HG02588 (cell line): ENCODE results near the gene NHLH2.

Source experiments
- ATAC-seq: cut with Tn5 transposase; IDR thresholded peaks from one replicate; pipeline ENCODE4 v1.9.1; 2021; ENCODE audit warnings: mild to moderate bottlenecking, moderate library complexity; ENCODE audit not compliant: unreplicated experiment

Gene NHLH2

DNA sequence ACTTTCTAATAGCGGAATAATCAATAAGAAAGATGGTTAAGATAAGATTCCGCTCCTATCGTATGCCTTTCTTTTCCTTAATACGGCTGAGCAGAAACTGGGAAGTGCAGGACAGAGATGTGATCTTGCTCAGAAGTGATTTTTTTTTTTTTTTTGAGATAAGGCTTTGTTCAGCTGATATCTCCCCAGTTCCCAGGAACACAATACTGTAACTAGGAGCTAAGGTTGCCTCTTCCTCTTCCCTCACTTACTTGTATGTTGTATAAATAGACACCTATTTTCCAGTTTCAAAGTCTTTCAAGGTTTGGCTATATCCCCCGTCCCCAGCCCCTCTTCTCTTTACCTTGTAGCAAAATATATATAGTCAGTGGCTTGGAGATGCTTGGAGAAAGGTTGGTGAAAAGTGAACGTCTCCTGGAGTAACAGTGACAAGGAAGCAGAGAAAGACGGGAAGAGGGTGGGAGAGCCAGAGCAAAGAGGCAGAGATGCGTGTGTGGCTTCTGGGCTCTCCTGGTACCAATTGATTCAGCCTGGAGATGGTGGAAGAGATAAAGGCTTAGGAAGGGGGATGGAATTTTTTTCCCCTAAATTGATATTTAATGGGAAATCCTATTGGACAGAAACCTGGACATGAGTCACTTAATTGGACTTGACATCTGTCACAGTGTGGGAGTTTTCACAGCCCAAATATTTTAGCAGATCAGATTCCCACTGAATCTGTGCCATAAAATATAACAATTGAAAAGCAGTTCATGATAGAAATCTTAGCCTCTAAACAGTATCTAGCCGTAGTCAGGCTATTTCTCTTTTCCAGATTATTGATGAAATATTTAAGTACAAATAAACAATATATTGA, at the start of gene NHLH2:
Gene NHLH2, minus strand, starts transcription at position 522 of the 856 bp plus-strand sequence. CDS start 2,754 bp downstream, outside the sequence.
- no peak for ATAC-seq

DNA sequence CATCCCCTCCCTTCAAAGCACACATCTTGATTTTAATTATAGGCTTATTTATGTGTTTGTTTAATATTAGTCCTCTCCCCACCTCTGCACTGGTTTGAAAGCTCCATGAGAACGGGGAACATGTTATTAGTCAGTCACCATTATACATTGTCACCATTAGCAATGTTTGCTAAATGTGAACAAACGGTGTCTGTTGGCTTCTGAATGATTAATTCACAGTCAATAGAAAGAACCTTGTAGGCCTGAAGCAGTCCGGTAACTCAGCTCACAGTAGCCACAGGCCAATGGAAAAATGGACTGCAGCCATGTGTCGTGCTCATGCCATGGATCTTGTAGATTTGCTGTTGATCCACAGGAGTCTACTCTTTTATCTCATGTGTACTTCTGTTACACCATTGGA, 49.7 kb upstream of the NHLH2 start:
- no peak for ATAC-seq

DNA sequence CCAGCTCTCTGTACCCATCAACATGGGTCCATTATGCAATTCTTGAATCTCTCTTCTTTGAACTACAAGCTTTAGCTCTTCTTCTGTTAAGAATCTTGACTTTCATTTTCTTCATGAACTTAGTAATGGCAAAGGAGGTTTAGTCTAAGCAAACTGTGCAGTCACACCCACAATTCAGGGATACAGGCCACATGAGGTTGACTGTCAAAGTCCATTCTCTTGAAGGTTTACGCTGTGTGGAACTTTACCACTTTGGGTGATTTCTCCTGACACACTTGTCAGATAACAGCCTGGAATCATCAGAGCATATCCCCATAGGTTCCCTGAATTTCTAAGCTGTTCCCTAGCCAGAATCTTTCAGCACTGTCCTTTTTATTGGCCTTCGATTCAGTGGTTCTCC, 48.0 kb upstream of the NHLH2 start:
- no peak for ATAC-seq

DNA sequence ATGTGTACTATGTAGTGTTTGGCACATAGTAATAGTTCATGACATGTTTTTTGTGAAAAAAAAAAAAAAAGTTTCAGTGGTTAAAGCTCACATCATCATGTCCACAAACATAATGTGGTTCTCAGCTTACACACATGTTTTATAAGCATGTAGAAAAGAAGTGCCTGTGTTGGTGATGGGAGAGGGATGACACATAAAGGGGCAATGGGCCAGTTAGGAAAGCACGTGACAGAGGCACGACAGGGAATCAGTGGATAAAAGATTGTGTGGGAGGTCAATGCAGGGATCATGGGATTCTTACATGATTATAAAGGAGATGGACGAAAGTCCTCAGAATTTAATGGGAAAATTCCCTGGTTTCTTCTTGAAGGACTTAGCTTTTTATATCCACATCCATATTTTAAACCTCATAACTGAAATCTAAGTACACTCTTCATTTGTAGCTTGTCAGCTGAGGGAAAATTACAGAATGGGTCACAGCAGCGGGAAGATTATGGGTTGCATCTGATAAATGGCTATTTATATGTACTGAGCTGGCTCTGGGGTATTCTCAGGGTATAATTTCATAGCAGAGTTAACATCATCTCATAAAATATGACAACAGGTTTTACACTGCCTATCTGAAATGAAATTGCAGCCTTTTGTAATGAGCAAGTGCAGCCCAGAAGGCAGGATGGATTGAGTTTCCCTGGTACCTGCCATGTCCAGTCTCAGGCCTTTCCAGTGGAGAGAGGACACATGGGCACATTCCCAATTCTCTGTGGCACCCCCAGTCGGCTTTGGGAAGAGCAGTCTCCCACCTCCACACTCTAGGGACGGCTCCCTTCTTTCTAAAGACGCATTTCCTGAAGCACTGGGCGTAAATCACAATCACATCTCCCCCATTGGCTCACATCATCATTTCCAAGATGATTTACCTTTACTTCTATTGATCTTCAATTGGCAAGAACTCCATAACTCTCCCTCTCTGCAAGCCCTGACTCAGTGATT, 42.3 kb upstream of the NHLH2 start:
- no peak for ATAC-seq

DNA sequence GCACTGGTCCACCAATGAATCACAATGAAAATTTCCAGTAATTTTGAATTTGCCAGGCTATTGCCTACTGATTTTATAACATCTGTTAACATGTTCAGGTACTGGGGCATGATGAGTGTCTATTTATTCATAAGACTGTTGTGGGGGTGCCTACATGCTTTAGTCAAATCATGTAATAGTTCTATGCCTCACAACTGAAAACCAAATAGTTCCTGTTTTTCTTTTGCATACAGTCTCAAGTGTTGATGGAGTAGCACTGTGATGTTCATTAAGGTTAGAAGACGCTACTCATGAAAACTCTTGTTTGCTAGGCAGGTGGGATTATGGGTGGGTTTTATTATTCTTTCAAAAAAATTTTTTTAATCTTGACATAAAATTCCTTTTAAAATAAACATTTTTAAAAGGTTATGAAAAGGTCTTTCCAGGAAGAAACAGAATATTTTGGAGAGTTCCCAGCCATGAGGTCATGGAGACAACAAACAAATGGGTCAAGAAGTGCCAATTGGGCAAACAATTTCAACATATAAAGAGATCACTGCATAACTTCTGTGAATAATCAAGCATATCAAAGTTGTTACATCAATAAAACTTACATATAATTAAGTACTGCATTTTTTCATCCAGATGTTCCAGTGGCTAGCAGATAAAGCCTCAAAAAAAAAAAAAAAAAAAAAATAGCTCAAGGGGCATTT, 40.2 kb upstream of the NHLH2 start:
- no peak for ATAC-seq

DNA sequence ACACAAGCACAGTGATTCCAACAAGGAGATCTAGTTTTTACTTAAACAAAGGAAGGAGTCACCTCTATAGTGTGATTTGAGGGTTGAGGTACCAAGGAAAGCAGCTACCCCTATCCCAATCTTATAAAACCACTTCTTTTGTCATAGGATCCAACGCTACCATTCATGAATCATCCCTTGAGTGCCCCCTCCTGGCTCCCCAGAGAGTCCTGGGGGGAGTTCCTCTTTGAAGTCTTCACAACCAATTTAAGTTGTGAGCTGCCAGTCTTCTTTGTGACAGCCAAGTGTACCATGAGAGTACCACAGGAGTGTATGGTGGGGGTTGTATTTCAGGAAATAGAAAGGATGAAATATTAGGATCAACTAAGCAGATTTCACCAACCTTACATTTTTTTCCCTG, 39.1 kb upstream of the NHLH2 start:
- ATAC-seq, result no peak

DNA sequence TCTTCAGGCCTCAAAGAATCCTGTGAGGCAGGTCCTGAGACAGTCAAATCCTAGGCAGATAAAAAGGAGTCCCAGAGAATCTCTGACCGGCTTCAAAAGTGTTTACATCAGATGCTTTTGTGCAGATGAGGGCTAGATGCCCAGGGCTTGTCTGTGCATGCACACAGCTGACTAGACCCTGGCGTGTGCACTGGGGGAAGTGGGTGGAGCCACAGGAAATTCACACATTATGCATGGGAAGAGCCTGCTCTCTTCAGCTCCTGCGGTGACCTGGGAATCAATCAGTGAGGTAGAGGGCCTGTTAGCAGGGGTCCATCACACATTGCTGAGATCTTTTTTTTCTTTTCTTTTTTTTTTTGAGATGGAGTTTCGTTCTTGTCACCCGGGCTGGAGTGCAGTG, 36.6 kb upstream of the NHLH2 start:
- no peak for ATAC-seq

DNA sequence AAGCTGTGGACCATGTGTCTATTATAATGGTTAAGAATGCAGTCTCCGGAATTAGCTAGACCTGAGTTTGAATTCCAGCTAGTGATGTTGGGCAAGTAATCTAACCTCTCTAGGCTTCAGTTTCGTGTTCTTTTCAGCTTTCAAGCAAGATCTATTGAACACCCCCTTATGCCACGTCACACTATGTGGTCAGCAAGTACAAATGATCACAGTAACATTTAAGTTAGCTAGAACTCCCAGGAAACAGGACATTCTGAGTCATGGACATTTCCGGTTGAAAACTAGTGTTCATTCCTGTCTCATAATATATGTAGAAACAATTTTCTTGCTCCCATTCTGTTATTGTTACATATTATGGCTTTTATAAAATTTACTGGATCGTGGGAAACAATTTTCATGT, 34.0 kb upstream of the NHLH2 start:
- ATAC-seq, result no peak

DNA sequence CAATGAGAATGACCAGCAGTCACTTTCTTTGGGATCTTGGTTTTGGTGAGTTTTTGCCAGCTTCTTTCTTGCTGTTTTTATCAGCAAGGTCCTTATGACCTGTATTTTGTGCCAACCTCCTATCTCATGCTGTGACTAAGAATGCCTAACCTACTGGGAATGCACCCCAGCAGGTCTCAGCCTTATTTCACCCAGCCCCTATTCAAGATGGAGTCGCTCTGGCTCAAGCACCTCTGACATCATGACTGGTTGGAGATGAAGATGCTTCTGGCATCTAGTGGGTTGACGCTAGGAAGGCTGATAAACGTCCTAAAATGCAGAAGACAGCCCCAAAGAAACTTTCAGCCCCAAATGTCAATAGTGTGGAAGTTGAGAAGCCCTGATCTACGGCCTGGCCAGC, 33.6 kb upstream of the NHLH2 start:
- no peak for ATAC-seq

DNA sequence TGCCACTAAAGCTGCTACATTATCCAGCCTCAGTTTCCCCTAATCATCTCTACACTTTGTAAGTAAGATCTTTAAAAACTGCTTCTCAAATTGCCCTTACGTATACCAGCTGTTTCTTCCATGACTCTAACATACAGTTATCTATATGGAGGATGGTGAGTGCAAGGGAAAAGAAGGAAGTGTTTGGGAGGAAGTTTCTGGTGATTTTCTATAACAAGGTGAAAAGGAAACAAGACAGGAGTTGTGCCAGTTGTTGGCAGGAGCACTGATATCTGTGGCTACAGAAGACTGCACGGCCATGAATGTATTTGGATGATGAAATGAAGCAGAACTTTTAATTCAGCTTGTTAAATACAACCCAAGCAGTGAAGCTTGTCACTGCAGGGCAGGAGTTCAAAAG, 32.3 kb upstream of the NHLH2 start:
- no peak for ATAC-seq

DNA sequence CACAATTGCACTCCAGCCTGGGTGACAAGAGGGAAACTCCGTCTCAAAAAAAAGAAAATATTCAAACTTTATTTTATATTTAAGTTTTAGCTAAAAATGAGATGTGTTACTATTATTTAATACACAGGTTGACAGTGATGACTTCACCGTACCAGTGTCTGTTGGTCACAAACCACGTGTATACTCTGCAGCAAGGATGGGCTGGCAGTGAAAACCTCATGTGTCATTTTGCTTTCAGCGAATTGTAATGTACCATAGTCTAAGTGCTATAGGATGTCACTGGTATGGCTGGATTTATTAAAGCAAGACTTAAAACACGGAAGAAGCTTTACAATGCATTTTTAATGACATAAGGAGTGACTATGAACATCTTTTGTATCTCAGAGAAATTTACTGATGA, 28.1 kb upstream of the NHLH2 start:
- no peak for ATAC-seq

DNA sequence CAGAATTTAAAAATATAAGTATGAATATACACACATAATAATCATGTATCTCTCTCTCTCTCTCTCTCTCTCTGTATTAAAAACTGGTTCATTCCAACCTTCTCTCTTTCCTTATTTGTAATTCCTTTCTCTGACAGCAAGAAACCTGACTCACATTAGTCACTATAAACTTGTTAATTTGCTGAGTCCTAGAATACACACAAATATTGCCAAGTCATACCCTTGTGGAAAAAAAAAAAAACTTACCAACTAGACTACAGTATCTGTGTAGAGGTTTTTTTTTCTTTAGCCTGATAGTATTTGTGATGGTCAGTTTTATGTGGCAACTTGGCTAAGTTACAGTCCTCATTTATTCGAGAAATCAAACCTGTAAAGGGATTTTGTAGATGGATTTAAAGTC, 26.3 kb upstream of the NHLH2 start:
- ATAC-seq, result no peak

DNA sequence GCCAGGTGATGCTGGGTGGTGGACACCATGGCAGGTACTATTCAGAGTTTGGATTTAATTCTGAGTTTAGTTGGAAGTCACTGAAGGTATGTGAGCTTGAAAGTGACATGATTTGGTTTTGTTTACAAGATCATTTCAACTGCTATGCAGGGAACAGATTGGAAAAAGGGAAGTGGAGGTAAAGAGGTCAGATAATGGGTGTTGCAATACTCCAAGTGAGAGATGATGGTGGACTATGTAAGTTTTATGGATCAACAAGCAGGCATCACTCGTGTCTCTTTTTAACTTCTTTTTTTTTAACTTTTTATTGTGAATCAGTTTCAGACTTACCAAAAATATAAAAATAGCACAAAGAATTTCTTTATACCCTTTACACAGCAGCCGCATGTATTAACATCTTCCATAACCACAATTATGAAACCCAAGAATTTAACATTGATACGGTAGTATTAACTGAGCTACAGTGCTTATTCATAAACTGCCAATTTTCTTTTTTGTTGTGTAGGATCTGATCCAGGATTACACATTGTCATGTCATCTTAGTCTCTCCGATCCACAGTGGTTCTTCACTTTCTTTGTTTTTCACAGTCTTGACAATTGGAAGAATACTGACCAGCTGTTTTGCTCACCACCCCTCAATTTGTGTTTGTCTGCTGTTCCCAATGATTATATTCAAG, 24.9 kb upstream of the NHLH2 start:
- ATAC-seq, result no peak

DNA sequence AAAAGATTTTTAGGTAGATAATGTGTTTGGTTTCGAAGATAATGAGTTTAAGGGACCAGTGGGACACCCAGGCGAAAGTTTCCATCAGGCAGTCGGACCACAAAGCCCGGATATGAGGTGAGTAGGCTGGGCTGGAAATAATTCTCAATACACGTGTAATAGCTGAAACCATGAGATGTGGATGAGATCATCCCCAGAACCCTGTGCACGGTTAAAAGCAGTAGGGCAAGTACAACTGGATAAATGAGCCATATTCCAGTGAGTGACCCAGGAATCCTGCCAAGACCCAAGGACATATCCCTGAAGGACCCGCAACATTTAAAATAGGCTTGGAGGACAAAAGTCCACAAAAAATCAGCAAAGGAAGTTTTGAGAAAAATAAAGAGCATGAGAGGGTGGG, 21.5 kb upstream of the NHLH2 start:
- ATAC-seq, result no peak

DNA sequence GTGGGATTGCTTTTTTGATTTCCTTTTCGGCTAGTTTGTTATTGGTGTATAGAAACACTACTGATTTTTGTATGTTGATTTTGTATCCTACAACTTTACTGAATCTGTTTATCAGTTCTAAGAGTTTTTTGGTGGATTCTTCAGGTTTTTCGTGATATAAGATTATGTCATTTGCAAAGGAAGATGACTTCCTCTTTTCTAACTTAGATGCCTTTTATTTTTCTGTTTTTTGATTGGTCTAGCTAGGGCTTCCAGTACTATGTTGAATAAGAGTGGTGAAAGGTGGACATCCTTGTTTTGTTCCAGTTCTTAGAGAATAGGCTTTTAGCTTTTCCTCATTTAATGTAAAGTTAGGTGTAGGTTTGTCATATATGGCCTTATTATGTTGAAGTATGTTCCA, 13.1 kb upstream of the NHLH2 start:
- ATAC-seq, result no peak

DNA sequence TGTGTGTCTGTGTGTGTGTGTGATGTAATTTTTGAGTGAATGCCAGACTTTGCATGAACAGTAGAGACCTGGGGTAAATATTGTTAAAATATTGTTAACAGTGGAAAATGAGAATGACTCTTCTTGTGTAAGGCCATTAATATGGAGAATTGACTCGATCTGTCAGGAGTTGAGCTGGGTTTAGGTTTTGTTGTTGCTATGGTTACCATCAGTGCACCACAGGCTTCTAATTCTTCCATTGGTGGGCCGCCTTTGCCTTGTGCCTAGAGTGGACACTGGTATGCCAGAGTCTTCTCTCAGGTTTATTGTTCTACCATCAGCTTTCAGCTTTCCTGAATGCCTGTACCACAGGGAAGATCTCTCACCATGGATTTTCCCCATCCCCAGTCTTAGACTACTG, 10.0 kb upstream of the NHLH2 start:
- ATAC-seq, result no peak

DNA sequence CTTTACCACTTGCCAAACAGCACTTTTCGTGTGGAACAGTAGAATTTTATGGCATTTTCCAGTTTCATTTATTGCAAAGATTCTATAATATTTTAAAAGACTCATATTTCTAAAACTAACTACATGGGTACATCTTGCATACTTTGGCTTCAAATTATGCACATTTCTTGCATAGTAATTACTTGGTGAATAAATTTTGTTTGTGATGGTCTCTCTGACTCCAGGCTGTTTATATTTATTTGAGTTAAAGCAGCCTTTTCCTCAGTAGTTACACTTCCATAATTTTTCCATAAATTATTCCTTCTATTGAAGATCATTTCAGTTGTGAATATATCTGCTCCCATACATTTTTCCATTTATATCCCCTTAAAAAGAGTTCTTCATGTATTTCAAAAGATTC, 6.9 kb upstream of the NHLH2 start:
- no peak for ATAC-seq

DNA sequence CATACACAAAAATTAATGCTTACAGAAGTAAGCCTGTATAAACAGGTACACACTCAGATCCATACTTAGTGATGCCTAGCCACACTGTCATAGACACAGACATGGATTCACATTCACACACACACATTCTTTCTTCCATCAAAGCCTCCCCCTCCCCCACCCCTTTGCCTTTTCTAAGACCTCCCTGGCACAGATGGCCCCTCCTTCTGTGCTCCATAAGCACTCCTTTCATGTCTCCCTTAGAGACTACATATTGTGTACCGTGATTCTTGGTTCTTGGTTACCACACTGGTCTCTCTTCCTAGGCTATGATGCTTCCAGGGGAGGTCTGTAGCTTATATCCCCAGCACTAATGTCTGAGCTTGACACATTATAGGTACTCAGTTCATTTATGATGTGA, 2.0 kb upstream of the NHLH2 start:
- no peak for ATAC-seq

DNA sequence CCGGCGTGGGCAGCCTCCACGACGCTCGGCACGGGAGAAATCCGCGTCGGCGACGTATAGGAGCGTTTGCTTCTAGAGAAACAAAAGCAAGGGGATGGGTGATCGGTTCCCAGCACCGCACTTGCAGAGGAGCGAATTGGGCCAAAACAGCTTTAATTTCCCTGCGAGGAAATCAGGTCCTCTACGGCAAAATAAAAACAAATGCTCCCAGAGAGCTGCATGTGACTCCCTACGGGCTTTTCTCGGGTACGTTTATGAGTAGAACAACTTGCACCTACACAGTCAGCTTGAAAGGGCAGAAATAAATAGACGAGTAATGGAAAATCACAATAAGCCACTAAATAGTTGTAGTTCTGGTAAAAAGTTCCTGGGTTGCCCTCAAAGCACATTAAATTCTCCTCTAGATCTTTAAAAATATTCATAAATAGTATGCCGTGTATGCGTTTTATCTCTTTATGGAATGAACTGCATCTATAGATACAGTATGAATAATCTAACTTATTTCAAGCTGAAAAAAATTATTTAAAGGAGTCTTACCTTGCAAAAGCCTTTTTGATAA, 1.2 kb downstream of the NHLH2 start:
- no peak for ATAC-seq

DNA sequence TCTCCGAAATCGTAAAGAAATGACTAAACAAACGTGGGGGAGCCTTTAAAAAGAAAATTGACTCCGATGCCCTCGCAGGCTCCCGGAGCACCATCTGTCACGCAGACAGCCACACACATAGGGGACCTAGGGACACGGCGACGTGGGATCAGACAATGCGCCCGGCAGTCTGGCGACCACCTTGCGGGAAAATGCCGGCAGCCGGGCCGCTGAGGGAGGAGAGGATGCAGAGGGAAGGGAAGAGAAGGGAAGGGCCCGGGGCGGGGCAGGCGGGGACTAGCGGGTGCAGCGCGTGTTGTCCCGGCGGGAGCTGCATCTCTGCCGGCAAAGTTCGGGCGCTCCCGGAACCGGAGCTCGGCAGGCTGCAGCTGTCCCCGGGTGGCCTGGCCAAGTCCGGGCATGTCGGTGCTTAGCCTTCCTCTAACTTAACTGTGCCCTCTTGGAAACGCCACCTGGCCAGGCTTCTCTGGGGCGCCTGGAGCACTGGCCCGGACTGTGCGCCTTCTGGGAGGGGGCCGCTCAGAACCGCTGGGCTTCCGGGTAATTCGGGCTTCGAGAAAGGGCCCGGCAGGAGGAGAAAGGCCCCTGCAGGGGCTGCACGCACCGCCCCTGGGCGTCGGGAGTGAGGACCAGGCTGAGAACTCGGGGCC, 1.8 kb downstream of the NHLH2 start:
- no peak for ATAC-seq
